Astrocyte of the spinal cord (primary cell): ENCODE measurements around the gene C10orf90.

Source experiments
- DNase-seq: peaks from one replicate; pipeline ENCODE4 v3.0.0; 2011; ENCODE audit warnings: low read depth, low spot score
- H3K4me3 ChIP-seq: 2 replicates; pipeline ENCODE4 v1.5.1; 2011; ENCODE audit warnings: low read depth, mild to moderate bottlenecking, low read length, moderate library complexity
- CTCF ChIP-seq: IDR thresholded peaks from 2 replicates; pipeline ENCODE4 v1.5.1; 2012; ENCODE audit warnings: low read depth, mild to moderate bottlenecking, low read length, inconsistent platforms
- in situ Hi-C: cut with HindIII; loops from 2 replicates; pipeline ENCODE4 v1.10.0; 2017; ENCODE audit warnings: low sequenced_read_pairs

Gene C10orf90

GRCh38 chr10:126670056-126670894, at the start of gene C10orf90:
Gene C10orf90 (minus strand): TSS chr10:126670693. CDS start chr10:126670480, 213 bp downstream.
- TF ChIP-seq CTCF: no peak
- H3K4me3 ChIP-seq: no peak within 1 kb of the TSS
- in situ Hi-C loops: no loop called here
- no peak for DNase-seq

- no peak overlapping the region for H3K4me3 ChIP-seq
- TF ChIP-seq CTCF: no peak
- in situ Hi-C loops: no loop called here
- DNase-seq: no peak
These were observed 45.9 kb upstream of the C10orf90 start for GRCh38 chr10:126716366-126716765.

GRCh38 chr10:126713594-126713993, 43.1 kb upstream of the C10orf90 start:
- no peak for DNase-seq
- in situ Hi-C loops: no loop called here
- TF ChIP-seq CTCF: no peak
- H3K4me3 ChIP-seq: no peak overlapping the region

GRCh38 chr10:126712681-126713080, 42.2 kb upstream of the C10orf90 start:
- no peak for DNase-seq
- in situ Hi-C loops: no loop called here
- no peak for TF ChIP-seq CTCF

GRCh38 chr10:126705951-126706565, 35.6 kb upstream of the C10orf90 start:
- TF ChIP-seq CTCF: no peak
- in situ Hi-C loops: no loop called here
- no peak overlapping the region for H3K4me3 ChIP-seq
- DNase-seq: no peak

More at GRCh38 chr10:126712681-126713080, 42.2 kb upstream of the C10orf90 start:
- H3K4me3 ChIP-seq: no peak overlapping the region

- TF ChIP-seq CTCF: no peak
- no peak for DNase-seq
- no peak overlapping the region for H3K4me3 ChIP-seq
- in situ Hi-C loops: no loop called here
These were observed 34.6 kb upstream of the C10orf90 start for GRCh38 chr10:126705131-126705530.
